HepG2 (cell line): ENCODE data around the gene AGPAT2. TPM values are rescaled to one million over a fixed set of nuclear protein-coding genes. Genes with fewer than 3 reads are reported as not detected.

Experiments
- ARNT ChIP-seq: fragments of 450-650 bp; IDR thresholded peaks from 2 replicates; pipeline ENCODE4 v1.6.1; 2017
- polyA plus RNA-seq, 8 experiments: library from polyadenylated mRNA; depleted of rRNA in 3 of 8; stranded (reverse) in 7 of 8; unstranded in 1 of 8; fragments of >200 nt; fragmentation: Illumina TruSeq in 4 of 8; extraction: Trizol in 4 of 8; gene quantifications; 2 replicates each; pipeline versions ENCODE4 v1.2.1 to v1.2.3, GENCODE V29; 2011 to 2016; ENCODE audit warnings: low read depth in 4 of 8, missing spikeins in 1 of 8, mixed read lengths in 1 of 8; ENCODE audit not compliant: insufficient read depth in 1 of 8
- total RNA-seq, 5 experiments: library from RNA; depleted of rRNA; stranded (reverse); fragments of >200 nt; fragmentation: Illumina TruSeq; extraction: Trizol; gene quantifications; 2 replicates each; pipeline ENCODE4 v1.2.3, GENCODE V29; 2016; ENCODE audit warnings: low read depth in 1 of 5
- TF ChIP-seq, protein P1 (sequence below): sonication (generic); formaldehyde crosslinking; conservative IDR thresholded peaks from 2 replicates; pipeline ENCODE4 v1.4.0; 2020; ENCODE audit warnings: missing genetic modification reagents
- TF ChIP-seq, protein P2 (sequence below), 2 experiments: fragments of 450-650 bp in 1 of 2; sonication (generic) in 1 of 2; formaldehyde crosslinking in 1 of 2; IDR thresholded peaks; 2 replicates each; pipeline versions ENCODE4 v1.6.1 to v1.8.0; 2016 to 2022; ENCODE audit warnings: antibody characterized with exemption in 1 of 2, mild to moderate bottlenecking in 1 of 2, missing genetic modification reagents in 1 of 2
- TF ChIP-seq, protein P3 (sequence below): IDR thresholded peaks from 2 replicates; pipeline ENCODE4 v1.6.1; 2016; ENCODE audit warnings: missing biosample characterization, missing genetic modification reagents, low read depth

AGPAT2 gene
- total and polyA plus RNA-seq, 2 of the 13 experiments (the other 11 are each of a cell fraction or from before 2014, with no cell fraction given), result 3.9 to 25.8 TPM

DNA sequence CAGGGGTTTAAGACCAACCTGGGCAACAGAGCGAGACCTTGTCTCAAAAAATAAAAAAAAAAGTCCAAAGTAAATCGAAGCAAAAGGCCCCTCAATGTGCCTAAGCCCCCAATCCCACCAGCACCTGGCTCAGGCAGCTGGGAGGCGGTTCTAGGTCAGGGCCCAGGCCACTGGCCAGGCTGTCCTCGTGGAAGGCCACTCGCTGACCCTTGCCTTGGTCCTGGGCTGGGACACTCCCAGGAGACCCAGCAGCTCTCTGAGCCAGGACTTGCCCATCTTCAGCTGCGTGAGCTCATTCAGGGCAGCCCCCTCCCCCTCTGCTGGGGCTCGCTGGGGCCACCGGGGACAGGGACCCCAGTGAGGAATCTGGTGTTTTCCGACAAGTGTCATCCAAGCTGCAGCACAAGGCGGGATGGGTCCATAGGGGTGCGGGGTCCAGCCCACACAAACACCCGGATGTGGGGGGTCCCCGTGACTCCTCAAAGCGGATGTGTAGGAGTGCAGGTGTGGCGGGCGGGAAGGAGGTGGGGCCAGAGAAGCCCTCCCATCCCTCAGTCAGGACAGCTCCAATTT is 4.0 kb downstream of the AGPAT2 start (continued):
- TF ChIP-seq, protein P1, sequence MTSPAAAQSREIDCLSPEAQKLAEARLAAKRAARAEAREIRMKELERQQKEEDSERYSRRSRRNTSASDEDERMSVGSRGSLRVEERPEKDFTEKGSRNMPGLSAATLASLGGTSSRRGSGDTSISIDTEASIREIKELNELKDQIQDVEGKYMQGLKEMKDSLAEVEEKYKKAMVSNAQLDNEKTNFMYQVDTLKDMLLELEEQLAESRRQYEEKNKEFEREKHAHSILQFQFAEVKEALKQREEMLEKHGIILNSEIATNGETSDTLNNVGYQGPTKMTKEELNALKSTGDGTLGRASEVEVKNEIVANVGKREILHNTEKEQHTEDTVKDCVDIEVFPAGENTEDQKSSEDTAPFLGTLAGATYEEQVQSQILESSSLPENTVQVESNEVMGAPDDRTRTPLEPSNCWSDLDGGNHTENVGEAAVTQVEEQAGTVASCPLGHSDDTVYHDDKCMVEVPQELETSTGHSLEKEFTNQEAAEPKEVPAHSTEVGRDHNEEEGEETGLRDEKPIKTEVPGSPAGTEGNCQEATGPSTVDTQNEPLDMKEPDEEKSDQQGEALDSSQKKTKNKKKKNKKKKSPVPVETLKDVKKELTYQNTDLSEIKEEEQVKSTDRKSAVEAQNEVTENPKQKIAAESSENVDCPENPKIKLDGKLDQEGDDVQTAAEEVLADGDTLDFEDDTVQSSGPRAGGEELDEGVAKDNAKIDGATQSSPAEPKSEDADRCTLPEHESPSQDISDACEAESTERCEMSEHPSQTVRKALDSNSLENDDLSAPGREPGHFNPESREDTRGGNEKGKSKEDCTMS, result no peak
- TF ChIP-seq, protein P2, sequence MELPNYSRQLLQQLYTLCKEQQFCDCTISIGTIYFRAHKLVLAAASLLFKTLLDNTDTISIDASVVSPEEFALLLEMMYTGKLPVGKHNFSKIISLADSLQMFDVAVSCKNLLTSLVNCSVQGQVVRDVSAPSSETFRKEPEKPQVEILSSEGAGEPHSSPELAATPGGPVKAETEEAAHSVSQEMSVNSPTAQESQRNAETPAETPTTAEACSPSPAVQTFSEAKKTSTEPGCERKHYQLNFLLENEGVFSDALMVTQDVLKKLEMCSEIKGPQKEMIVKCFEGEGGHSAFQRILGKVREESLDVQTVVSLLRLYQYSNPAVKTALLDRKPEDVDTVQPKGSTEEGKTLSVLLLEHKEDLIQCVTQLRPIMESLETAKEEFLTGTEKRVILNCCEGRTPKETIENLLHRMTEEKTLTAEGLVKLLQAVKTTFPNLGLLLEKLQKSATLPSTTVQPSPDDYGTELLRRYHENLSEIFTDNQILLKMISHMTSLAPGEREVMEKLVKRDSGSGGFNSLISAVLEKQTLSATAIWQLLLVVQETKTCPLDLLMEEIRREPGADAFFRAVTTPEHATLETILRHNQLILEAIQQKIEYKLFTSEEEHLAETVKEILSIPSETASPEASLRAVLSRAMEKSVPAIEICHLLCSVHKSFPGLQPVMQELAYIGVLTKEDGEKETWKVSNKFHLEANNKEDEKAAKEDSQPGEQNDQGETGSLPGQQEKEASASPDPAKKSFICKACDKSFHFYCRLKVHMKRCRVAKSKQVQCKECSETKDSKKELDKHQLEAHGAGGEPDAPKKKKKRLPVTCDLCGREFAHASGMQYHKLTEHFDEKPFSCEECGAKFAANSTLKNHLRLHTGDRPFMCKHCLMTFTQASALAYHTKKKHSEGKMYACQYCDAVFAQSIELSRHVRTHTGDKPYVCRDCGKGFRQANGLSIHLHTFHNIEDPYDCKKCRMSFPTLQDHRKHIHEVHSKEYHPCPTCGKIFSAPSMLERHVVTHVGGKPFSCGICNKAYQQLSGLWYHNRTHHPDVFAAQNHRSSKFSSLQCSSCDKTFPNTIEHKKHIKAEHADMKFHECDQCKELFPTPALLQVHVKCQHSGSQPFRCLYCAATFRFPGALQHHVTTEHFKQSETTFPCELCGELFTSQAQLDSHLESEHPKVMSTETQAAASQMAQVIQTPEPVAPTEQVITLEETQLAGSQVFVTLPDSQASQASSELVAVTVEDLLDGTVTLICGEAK (IDR thresholded peaks at IDR 0.05), result no peak
- TF ChIP-seq, protein P2 (CRISPR knock-in tag; IDR thresholded peaks at IDR 0.05), result no peak
- TF ChIP-seq, protein P3, sequence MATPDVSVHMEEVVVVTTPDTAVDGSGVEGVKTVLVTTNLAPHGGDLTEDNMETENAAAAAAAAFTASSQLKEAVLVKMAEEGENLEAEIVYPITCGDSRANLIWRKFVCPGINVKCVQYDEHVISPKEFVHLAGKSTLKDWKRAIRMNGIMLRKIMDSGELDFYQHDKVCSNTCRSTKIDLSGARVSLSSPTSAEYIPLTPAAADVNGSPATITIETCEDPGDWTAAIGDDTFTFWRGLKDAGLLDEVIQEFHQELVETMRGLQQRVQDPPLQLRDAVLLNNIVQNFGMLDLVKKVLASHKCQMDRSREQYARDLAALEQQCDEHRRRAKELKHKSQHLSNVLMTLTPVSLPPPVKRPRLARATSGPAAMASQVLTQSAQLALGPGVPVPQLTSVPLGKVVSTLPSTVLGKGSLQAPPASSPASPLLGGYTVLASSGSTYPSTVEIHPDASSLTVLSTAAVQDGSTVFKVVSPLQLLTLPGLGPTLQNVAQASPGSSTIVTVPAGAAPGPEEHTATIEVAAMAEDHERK (CRISPR knock-in tag), result no peak
- TF ChIP-seq ARNT, result no peak
